Neural cell (in vitro differentiated cells): ENCODE results near the gene ENAH.

Experiments
- EP300 ChIP-seq: fragments of 450-650 bp; conservative IDR thresholded peaks from 2 replicates; pipeline ENCODE4 v1.6.1; 2014; ENCODE audit warnings: antibody characterized with exemption, mild to moderate bottlenecking, moderate library complexity; ENCODE audit not compliant: poor library complexity, severe bottlenecking
- EZH2 ChIP-seq: fragments of 200-600, 300-800 bp; shearing (Covaris generic), sonication (generic); IDR thresholded peaks from 2 replicates; pipeline ENCODE4 v1.6.1; 2014; ENCODE audit warnings: antibody characterized with exemption, low read length, borderline replicate concordance, mild to moderate bottlenecking; ENCODE audit not compliant: insufficient read depth, poor library complexity, severe bottlenecking
- MXI1 ChIP-seq: fragments of 450-650 bp; conservative IDR thresholded peaks from 2 replicates; pipeline ENCODE4 v1.6.1; 2014; ENCODE audit warnings: antibody characterized with exemption, mild to moderate bottlenecking; ENCODE audit not compliant: poor library complexity, severe bottlenecking
- POLR2AphosphoS5 ChIP-seq: IDR thresholded peaks from 2 replicates; pipeline ENCODE4 v1.6.1; 2012
- RAD21 ChIP-seq: fragments of 450-650 bp; conservative IDR thresholded peaks from 2 replicates; pipeline ENCODE4 v1.6.1; 2014; ENCODE audit warnings: antibody characterized with exemption, mild to moderate bottlenecking, moderate library complexity
- REST ChIP-seq: IDR thresholded peaks from 2 replicates; pipeline ENCODE4 v1.6.1; 2012; ENCODE audit warnings: borderline replicate concordance
- SMC3 ChIP-seq: fragments of 450-650 bp; conservative IDR thresholded peaks from 2 replicates; pipeline ENCODE4 v1.6.1; 2014; ENCODE audit warnings: antibody characterized with exemption, mild to moderate bottlenecking, moderate library complexity; ENCODE audit not compliant: poor library complexity
- TAF1 ChIP-seq: IDR thresholded peaks from 2 replicates; pipeline ENCODE4 v1.6.1; 2012; ENCODE audit warnings: low read depth
- TF ChIP-seq, protein P1 (sequence below): fragments of 450-650 bp; IDR thresholded peaks from 2 replicates; pipeline ENCODE4 v1.5.1; 2014; ENCODE audit warnings: antibody characterized with exemption, mild to moderate bottlenecking, moderate library complexity; ENCODE audit not compliant: poor library complexity, severe bottlenecking

- TF ChIP-seq, protein P1, sequence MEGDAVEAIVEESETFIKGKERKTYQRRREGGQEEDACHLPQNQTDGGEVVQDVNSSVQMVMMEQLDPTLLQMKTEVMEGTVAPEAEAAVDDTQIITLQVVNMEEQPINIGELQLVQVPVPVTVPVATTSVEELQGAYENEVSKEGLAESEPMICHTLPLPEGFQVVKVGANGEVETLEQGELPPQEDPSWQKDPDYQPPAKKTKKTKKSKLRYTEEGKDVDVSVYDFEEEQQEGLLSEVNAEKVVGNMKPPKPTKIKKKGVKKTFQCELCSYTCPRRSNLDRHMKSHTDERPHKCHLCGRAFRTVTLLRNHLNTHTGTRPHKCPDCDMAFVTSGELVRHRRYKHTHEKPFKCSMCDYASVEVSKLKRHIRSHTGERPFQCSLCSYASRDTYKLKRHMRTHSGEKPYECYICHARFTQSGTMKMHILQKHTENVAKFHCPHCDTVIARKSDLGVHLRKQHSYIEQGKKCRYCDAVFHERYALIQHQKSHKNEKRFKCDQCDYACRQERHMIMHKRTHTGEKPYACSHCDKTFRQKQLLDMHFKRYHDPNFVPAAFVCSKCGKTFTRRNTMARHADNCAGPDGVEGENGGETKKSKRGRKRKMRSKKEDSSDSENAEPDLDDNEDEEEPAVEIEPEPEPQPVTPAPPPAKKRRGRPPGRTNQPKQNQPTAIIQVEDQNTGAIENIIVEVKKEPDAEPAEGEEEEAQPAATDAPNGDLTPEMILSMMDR, result no peak
- no peak for TF ChIP-seq POLR2AphosphoS5
- no peak for TF ChIP-seq EZH2
- TF ChIP-seq REST, result no peak
- no peak for TF ChIP-seq EP300
- no peak for TF ChIP-seq RAD21
- TF ChIP-seq SMC3, result no peak
- TF ChIP-seq TAF1, result no peak
- no peak for TF ChIP-seq MXI1
These were observed 108.7 kb downstream of the ENAH start for GRCh38 chr1:225544263-225544662.
